HG03108 (cell line): ENCODE results near the gene INIP.
"Not testable (repeated sequence)": the region's sequence is repeated elsewhere in the genome, so short reads cannot be mapped to it uniquely, and the experiment has no call there.

Experiments
- ATAC-seq: cut with Tn5 transposase; IDR thresholded peaks from one replicate; pipeline ENCODE4 v1.9.1; 2021; ENCODE audit warnings: moderate library complexity; ENCODE audit not compliant: unreplicated experiment

INIP gene

DNA sequence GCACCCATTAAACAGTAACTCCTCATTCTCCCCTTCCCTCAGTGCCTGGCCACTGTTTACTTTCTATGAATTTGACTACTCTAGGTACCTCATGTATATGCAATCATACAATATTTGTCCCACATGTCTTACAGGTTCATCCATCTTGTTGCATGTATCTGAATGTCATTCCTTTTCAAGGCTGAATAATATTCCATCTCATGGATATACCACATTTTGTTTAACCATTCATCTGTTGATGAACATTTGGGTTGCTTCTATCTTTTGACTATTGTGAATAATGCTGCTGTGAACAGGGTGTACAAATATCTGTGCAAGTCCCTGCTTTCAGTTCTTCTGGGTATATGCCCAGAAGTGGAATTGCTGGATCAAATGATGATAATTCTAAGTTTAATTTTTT, 40.9 kb downstream of the INIP start:
- no peak for ATAC-seq

DNA sequence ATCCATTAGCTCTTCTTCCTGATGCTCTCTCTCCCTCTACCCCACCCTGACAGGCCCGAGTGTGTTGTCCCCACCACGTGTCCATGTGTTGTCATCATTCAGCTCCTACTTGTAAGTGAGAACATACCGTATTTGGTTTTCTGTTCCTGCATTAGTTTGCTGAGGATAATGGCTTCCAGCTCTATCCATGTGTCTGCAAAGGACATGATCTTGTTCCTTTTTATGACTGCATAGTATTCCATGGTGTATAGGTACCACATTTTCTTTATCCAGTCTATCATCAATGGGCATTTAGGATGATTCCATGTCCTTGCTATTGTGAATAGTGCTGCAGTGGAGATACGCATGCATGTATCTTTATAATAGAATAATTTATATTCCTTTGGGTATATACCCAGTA, 44.7 kb downstream of the INIP start:
- ATAC-seq = not testable (repeated sequence)

DNA sequence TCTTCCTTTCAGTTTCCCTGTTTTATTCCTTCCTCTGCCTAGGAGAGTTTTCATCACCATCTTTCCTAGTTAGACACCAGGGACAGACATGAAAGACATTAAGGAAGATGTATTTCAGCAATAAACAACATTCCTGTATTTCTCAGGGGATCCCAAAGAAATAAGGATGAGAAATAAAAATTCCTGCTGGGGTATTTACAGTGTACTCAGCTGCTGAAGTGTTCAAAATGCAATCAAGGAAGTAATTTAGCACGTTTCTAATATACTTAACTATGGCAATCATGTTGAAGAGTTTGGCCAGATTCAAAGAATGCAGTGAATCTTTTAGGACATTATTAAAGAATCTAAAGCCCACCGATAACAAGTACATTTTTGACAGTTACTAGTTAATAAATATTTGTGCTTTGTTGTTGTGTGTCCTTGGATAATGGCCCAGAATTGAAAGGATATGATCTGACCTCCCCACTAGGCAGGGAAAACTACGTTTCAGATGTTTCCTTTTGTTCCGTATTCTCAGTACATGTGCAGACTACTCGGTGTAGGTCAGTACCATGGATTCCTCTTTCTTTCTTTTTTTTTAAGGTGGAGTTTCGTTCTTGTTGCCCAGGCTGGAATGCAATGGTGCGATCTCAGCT, 46.8 kb downstream of the INIP start:
- ATAC-seq = no peak

DNA sequence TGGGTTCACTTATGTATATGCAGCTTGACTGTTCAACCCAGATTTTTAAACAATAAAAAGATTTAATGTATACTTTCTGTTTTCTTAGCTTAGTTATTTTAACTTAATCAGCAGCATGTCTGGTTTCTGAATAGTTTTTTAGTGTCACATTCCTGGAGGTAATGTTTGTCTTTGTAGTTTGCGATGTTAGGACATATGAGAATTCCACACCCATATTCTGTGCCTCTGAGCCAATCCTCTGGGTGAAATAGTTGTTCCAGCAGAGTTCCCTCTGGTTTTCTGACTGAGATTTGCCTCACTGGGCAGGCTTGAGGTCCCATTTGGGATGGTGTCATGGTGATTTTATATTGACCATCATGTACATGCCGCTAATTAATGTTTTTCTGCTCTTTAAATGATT, 48.6 kb downstream of the INIP start:
- ATAC-seq = no peak

DNA sequence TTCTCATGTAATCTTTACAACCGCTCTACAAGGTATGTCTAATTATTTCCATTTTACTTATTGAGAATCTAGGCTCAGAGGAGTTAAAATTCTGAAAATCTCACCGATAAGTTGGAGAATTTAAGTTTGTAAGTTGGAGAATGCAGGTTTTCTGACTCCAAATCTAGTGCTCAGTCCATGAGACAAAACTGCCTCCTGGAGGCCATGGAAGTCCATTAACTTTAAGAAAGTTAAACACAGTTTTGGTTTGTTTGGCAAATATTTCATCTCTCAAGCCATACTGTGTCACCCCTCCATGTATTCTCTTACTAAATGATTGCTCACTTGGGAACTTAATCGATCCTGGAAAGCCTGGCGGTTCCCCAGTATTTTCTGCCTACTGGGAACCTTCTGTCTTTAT, 52.6 kb downstream of the INIP start:
- no peak for ATAC-seq

DNA sequence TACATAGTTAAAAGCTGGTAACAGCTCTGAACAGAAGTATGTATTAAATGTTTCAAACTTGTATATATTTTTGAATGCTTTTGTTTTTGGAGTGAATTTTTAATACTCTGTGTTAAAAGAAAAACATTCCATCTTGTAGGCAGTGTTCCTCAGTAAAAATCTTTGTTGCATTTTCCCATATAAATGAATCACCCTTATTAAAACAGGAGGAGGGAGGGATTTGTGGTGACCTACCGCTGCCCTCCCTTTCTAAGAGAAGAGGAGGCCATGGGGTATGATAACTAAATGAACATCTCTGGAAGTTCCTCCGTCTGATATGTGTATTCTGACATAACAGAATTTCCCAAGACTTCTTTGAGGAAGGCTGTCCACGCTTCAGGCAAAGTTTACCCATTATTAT, 53.4 kb downstream of the INIP start:
- ATAC-seq = no peak

DNA sequence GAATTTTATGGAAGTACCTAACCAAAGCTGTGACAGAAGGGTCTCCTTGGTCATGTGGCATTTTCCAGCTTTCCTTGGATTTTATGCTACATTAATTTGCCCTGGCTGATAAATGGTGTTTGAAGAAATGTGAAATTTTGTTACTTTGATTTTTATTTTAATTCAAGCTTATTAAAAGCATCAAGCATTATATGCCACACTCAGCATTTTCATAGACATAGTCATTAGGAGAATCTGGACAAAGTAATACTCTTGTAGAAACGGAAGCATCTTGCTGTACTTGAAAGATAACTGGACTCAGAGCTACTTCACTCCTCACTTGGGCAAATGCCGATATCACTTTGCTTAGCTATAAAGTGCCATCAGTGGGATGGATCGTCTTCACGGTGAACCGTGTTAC, 54.2 kb downstream of the INIP start:
- no peak for ATAC-seq

DNA sequence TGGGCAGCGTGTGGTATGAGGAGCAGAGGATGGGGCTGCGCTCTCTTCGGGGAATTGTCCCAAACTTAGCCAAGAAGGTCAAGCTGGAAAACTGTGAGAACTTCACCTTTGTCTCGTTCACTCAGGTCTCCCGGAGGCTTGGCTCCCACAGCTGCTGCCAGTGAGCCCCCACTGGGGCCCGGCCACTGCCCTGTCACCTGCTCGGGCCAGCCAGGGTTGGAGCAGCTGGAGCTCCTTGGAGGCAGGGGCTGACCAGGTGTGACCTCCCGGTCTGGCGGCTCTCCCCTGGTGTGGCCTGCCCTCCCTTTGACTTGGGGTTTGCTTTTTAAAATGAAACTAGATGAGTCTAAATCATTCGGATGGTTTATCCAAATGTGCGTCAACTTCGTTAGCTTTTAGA, 58.0 kb downstream of the INIP start:
- ATAC-seq = no peak

DNA sequence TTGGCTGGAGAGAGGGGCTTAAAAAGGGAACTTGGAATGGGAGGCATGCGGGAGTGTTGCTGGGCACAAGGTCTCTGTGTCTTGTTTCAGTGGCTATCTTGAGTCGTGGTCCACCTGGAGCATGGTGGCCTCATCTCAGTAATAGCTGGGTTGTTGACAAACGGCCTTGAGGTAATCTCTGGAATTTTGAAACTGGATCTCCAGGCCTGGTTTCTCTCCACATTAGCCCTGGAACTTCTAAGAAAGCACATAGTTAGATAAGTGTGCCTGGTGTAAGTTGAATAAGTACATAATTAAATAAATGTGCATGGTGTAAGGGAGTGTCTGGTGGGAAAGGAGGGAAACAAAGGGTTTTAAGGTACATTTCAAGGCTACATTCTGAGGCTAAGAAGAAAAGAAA, 62.2 kb downstream of the INIP start:
- ATAC-seq = no peak

DNA sequence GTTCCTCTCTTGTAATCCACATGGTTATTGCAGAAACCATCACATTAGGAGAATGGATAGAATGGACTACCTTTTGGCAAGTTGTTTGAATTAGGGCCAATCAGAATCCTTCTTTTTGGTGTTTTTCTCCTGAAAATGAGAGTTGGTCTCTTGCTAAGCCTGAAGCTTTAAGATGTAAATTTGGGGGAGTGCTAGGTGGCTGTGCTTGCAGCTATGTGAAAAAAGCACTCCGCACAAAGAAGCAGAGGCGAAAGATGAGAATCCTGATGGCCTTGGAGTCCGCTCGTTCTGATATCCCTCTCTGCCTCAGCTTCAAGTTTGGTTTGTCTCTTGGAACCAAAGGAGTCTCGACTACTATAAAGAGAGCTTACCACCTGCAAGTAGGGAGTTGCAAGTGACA, 63.6 kb downstream of the INIP start:
- no peak for ATAC-seq

DNA sequence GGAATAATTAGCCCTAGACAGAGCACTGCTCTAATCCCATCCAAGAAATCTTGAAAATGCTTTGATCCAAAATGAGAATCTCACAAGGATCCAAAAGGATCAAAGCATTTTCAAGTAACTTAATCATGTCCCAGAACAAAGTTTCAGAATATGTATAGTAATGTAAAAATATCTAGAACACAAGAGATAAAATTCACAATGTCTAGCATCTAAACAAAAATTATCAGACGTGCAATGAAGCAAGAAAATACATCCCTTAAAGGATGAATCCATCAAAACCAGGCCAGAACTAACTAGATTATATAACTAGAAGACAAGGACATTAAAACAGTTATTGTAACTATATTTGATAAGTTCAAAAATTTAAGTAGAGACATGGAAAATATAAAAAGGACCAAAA, 69.3 kb downstream of the INIP start:
- no peak for ATAC-seq

DNA sequence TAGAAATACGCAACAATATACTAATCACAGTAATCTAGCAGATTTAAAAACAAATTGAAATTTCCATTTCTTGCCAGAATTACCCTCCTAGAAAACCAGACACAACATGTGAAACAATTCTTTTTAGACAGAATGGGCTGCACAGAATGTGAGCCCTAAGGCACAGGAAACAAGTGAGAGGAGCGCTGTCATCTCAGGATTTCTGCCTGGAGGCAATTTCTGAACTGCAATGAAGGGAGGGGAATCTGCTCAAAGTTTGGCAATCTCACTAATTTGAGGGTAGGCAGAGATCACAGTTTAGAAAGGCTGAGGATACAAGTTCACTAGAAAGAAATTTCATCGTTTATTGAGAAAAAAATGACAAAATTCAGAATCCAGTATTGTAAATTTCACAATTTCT, 70.3 kb downstream of the INIP start:
- ATAC-seq = no peak

DNA sequence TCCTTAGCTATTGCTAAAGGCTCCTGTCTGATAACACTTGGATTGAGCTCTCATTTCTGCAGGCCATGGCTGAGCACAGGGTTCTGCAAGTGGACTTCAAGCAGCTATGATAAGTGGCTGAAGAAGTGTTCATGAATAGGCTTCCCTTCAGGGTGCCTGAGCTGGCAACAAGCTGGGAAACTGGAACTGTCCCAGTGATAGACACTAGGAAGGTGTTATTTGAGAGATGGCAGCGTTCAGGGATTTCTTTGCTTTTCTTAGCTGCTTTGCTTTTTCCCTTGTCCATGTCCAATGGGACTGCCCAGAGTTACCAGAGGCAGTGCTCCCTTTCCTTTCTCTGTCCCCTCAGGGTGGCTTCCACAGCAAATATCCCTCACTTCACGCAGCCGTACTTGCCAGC, 75.8 kb downstream of the INIP start:
- no peak for ATAC-seq

DNA sequence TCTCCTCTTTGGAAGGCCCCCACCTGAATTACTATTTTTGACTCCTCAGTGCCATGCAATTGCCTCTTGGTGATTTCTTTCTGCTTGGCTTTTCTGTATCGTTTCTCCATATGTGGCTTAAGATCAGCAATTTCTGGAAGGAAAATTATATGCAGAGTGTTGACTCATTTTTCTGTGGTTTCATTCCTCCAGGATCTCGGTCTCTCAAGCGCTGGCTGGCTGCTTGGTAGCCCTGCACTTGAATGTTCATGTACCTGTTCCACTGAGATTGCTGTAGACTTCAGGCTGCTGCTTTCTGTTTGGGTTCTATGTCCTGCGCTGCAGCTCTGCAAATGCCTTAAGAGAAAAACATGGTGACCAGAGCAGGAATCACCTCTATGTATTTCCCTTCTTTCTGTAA, 77.6 kb downstream of the INIP start:
- ATAC-seq = no peak
